Testis (tissue), 2 donors: ENCODE data around the gene CD1B.

Experiments used
- POLR2A ChIP-seq: fragments of 450-650 bp; IDR thresholded peaks from one replicate; pipeline ENCODE4 v1.6.1; 2017; ENCODE audit warnings: antibody characterized with exemption, mild to moderate bottlenecking, moderate library complexity
- TF ChIP-seq, protein P1 (sequence below), 3 experiments: fragments of 450-650 bp in 2 of 3; fragments of 200-600 bp in 1 of 3; sonication (generic) in 1 of 3; IDR thresholded peaks; one replicate each; pipeline ENCODE4 v1.5.1; 2016 to 2019; ENCODE audit warnings: antibody characterized with exemption in 3 of 3, mild to moderate bottlenecking in 2 of 3, moderate library complexity in 1 of 3

DNA sequence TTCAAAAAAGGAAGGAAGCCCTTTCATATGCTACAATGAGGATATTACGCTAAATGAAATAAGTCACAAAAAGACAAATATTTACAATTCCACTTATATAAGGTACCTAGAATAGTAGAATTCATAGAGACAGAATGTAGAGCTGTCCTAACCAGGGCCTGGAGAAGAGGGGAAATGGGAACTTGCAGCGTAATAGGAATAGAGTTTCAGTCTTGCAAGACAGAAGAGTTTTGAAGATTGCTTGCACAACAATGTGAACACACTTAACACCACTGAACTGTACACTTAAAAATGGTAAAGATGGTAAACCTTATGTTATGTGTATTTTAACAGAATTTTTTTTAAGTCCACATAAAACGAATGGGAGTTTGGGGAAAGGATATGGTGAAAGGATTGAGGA, 2.9 kb downstream of the CD1B start:
- TF ChIP-seq, protein P1, sequence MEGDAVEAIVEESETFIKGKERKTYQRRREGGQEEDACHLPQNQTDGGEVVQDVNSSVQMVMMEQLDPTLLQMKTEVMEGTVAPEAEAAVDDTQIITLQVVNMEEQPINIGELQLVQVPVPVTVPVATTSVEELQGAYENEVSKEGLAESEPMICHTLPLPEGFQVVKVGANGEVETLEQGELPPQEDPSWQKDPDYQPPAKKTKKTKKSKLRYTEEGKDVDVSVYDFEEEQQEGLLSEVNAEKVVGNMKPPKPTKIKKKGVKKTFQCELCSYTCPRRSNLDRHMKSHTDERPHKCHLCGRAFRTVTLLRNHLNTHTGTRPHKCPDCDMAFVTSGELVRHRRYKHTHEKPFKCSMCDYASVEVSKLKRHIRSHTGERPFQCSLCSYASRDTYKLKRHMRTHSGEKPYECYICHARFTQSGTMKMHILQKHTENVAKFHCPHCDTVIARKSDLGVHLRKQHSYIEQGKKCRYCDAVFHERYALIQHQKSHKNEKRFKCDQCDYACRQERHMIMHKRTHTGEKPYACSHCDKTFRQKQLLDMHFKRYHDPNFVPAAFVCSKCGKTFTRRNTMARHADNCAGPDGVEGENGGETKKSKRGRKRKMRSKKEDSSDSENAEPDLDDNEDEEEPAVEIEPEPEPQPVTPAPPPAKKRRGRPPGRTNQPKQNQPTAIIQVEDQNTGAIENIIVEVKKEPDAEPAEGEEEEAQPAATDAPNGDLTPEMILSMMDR (IDR thresholded peaks at IDR 0.05), result no peak
- no peak for TF ChIP-seq POLR2A
